Kidney (tissue), 14 donors: ENCODE data around the gene GRM7. TPM values are rescaled to one million over a fixed set of nuclear protein-coding genes. Genes with fewer than 3 reads are reported as not detected.

Experiments
- DNase-seq, 5 donors: peaks; one replicate each; pipeline ENCODE4 v3.0.0-alpha.2; 2013 to 2020
- FAIRE-seq: peaks from 2 replicates; lab custom pipeline; 2012; peaks lifted over from hg19 to GRCh38; lab: Jason Lieb, UNC
- H3K27ac ChIP-seq, 2 donors: one replicate each; pipeline ENCODE4 v1.7.0; 2013; ENCODE audit warnings: low read depth in 2 of 2, low read length in 2 of 2, inconsistent platforms in 1 of 2
- H3K27me3 ChIP-seq: one replicate; pipeline ENCODE4 v1.7.1; 2013; ENCODE audit warnings: low read length, inconsistent platforms; ENCODE audit not compliant: control insufficient read depth, insufficient read depth
- H3K36me3 ChIP-seq, 3 donors: one replicate each; pipeline versions ENCODE4 v1.7.0 to v1.7.1; 2013; ENCODE audit warnings: low read length in 3 of 3, control low read depth in 1 of 3, inconsistent platforms in 1 of 3; ENCODE audit not compliant: insufficient read depth in 3 of 3, control insufficient read depth in 2 of 3
- H3K4me1 ChIP-seq, 3 donors: one replicate each; pipeline versions ENCODE4 v1.7.0 to v1.7.1; 2013; ENCODE audit warnings: low read length in 3 of 3, inconsistent platforms in 1 of 3, low read depth in 1 of 3; ENCODE audit not compliant: control insufficient read depth in 2 of 3, insufficient read depth in 2 of 3
- H3K4me3 ChIP-seq, 3 donors: one replicate each; pipeline versions ENCODE4 v1.7.0 to v1.8.1; 2013; ENCODE audit warnings: low read length in 3 of 3, control low read depth in 1 of 3, inconsistent platforms in 1 of 3
- H3K9ac ChIP-seq, 3 donors: one replicate each; pipeline versions ENCODE4 v1.7.0 to v1.7.1; 2013; ENCODE audit warnings: low read length in 3 of 3, control low read depth in 1 of 3, inconsistent platforms in 1 of 3
- H3K9me3 ChIP-seq, 3 donors: one replicate each; pipeline versions ENCODE4 v1.7.0 to v1.7.1; 2013; ENCODE audit warnings: low read length in 3 of 3, control low read depth in 1 of 3, inconsistent platforms in 1 of 3; ENCODE audit not compliant: control insufficient read depth in 2 of 3, insufficient read depth in 1 of 3
- CTCF ChIP-seq: IDR thresholded peaks from 3 replicates; pipeline ENCODE4 v1.5.1; 2012; ENCODE audit warnings: mild to moderate bottlenecking, moderate library complexity, borderline replicate concordance; ENCODE audit not compliant: insufficient read depth; ENCODE audit errors: extremely low read depth
- intact Hi-C: fragments of 100-400 bp; cut with DNase I; formaldehyde crosslinking; loops from one replicate; pipeline ENCODE4 v1.11.1; 2022
- polyA plus RNA-seq: library from polyadenylated mRNA; stranded (reverse); fragments of 350-450 nt; fragmentation: Illumina TruSeq; extraction: RNeasy Lipid Tissue Mini Kit (QIAGEN cat#74804); gene quantifications from one replicate; pipeline ENCODE4 v1.2.3, GENCODE V29; 2014; ENCODE audit warnings: low read depth, low replicate concordance; ENCODE audit not compliant: insufficient read depth
- total RNA-seq: library from RNA; stranded (reverse); fragmentation: NEBNext Ultra II Directional; extraction: Animal tissue kit (Norgen Biotek cat#: 25700); gene quantifications from one replicate; pipeline ENCODE4 v1.2.1, GENCODE V29; 2021
- donor health status: control.
- donor health status: control.
- donor health status: control.
- donor health status: control.
- donor health status: control.
- donor health status: DM: yes; HTN: yes; CAD: no.
- donor health status: Normal renal cell carcinoma (clear cell type).

Gene GRM7
- total and polyA plus RNA-seq, 2 donors from 2014 or later, result 0.16 TPM; not detected in 1

GRCh38 chr3:7787871-7788828 is 927.2 kb downstream of the GRM7 start:
- Histone ChIP-seq H3K27ac (no peak overlapping the region), H3K4me1 (no peaks in the 10 kb centered on the region), H3K9me3 (no peaks in the 10 kb centered on the region), H3K4me3 (no peak overlapping the region), H3K36me3 (no peaks in the 10 kb centered on the region), H3K27me3 (no peaks in the 10 kb centered on the region), H3K9ac (no peak overlapping the region)
- peak; percentile 33 for TF ChIP-seq CTCF
- DNase-seq (no peak), FAIRE-seq (no peak)
- intact Hi-C loops, result no loop called here

GRCh38 chr3:7788881-7789280 is 928.0 kb downstream of the GRM7 start:
- intact Hi-C loops, result no loop called here
- Histone ChIP-seq H3K4me1 (no peaks in the 10 kb centered on the region), H3K36me3 (no peaks in the 10 kb centered on the region), H3K27me3 (no peaks in the 10 kb centered on the region), H3K9ac (no peak overlapping the region), H3K4me3 (no peak overlapping the region), H3K9me3 (no peaks in the 10 kb centered on the region), H3K27ac (no peak overlapping the region)
- DNase-seq (no peak), FAIRE-seq (no peak)
- TF ChIP-seq CTCF, result no peak

- Histone ChIP-seq H3K27me3 (no peaks in the 10 kb centered on the region), H3K4me1 (no peaks in the 10 kb centered on the region), H3K36me3 (no peaks in the 10 kb centered on the region), H3K9me3 (no peaks in the 10 kb centered on the region), H3K4me3 (no peak overlapping the region), H3K9ac (no peak overlapping the region), H3K27ac (no peak overlapping the region)
- no peak for DNase-seq
- intact Hi-C loops, result no loop called here
- no peak for FAIRE-seq
- no peak for TF ChIP-seq CTCF
Observed at GRCh38 chr3:7789324-7789723, 928.4 kb downstream of the GRM7 start.
